Measurements from ENCODE around the gene GPD2. TPM values are rescaled to one million over a fixed set of nuclear protein-coding genes. Genes with fewer than 3 reads are reported as not detected.

GPD2 gene
- total and polyA plus RNA-seq, 2 of the 8 experiments (the other 6 are each of a cell fraction or from before 2014, with no cell fraction given), result 8.4 to 43.1 TPM

- TF ChIP-seq YY1 (IDR thresholded peaks at IDR 0.05; ENCODE audit: low read depth, low read length), result no peak
- no peak for TF ChIP-seq KDM5A (IDR thresholded peaks at IDR 0.05; ENCODE audit: low read length)
- no peak for TF ChIP-seq USF2 (IDR thresholded peaks at IDR 0.05; ENCODE audit: low read length)
- TF ChIP-seq SP1 (IDR thresholded peaks at IDR 0.05; ENCODE audit: low read depth, low read length), result no peak
- TF ChIP-seq PHF8 (conservative IDR thresholded peaks at IDR 0.05; ENCODE audit: low read depth, low read length), result no peak
- TF ChIP-seq, protein P1, sequence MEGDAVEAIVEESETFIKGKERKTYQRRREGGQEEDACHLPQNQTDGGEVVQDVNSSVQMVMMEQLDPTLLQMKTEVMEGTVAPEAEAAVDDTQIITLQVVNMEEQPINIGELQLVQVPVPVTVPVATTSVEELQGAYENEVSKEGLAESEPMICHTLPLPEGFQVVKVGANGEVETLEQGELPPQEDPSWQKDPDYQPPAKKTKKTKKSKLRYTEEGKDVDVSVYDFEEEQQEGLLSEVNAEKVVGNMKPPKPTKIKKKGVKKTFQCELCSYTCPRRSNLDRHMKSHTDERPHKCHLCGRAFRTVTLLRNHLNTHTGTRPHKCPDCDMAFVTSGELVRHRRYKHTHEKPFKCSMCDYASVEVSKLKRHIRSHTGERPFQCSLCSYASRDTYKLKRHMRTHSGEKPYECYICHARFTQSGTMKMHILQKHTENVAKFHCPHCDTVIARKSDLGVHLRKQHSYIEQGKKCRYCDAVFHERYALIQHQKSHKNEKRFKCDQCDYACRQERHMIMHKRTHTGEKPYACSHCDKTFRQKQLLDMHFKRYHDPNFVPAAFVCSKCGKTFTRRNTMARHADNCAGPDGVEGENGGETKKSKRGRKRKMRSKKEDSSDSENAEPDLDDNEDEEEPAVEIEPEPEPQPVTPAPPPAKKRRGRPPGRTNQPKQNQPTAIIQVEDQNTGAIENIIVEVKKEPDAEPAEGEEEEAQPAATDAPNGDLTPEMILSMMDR (IDR thresholded peaks at IDR 0.05; ENCODE audit: control extremely low read depth in 1 of 3, insufficient read depth in 1 of 3, low read depth in 1 of 3, low read length in 3 of 3), result no peak
- no peak for TF ChIP-seq FOSL1 (IDR thresholded peaks at IDR 0.05; ENCODE audit: insufficient read depth, low read depth, low read length)
Measured at GRCh38 chr2:156625360-156626170, 189.4 kb downstream of the GPD2 start (continued).

Data from H1 (cell line).